ENCODE data around the gene GOLGA8G.
"Not testable (repeated sequence)": the region's sequence is repeated elsewhere in the genome, so short reads cannot be mapped to it uniquely, and the experiment has no call there.

GOLGA8G gene

GRCh38 chr15:28532954-28533353 lies at the start of gene GOLGA8G:
TSS of gene GOLGA8G (minus strand) at chr15:28532971. CDS start at chr15:28532909, 62 bp downstream.
- H3K4me3 Mint-ChIP-seq; intact Hi-C loops (cut with micrococcal nuclease); H3K9me3 Mint-ChIP-seq; H3K27me3 Mint-ChIP-seq; H3K27ac Mint-ChIP-seq; H3K4me1 Mint-ChIP-seq (ENCODE audit: low read depth); H3K36me3 Mint-ChIP-seq (ENCODE audit: low read depth): not testable (repeated sequence)

GRCh38 chr15:28573351-28573750 lies 40.6 kb upstream of the GOLGA8G start:
- H3K27me3 Mint-ChIP-seq; H3K4me3 Mint-ChIP-seq; H3K9me3 Mint-ChIP-seq; H3K27ac Mint-ChIP-seq; intact Hi-C loops (cut with micrococcal nuclease); H3K4me1 Mint-ChIP-seq (ENCODE audit: low read depth); H3K36me3 Mint-ChIP-seq (ENCODE audit: low read depth): not testable (repeated sequence)

- H3K4me1 Mint-ChIP-seq (ENCODE audit: low read depth); H3K27me3 Mint-ChIP-seq; H3K9me3 Mint-ChIP-seq; H3K36me3 Mint-ChIP-seq (ENCODE audit: low read depth); H3K27ac Mint-ChIP-seq; intact Hi-C loops (cut with micrococcal nuclease); H3K4me3 Mint-ChIP-seq: not testable (repeated sequence)
These were observed 20.5 kb upstream of the GOLGA8G start, which contains the start of gene GOLGA6L25 for GRCh38 chr15:28553268-28553667. TSS of gene GOLGA6L25 (plus strand) at chr15:28553568. CDS start at chr15:28553629, 61 bp downstream.

GRCh38 chr15:28515208-28515607 lies 17.6 kb downstream of the GOLGA8G start:
- H3K36me3 Mint-ChIP-seq (ENCODE audit: low read depth); intact Hi-C loops (cut with micrococcal nuclease); H3K4me1 Mint-ChIP-seq (ENCODE audit: low read depth); H3K9me3 Mint-ChIP-seq; H3K27ac Mint-ChIP-seq; H3K27me3 Mint-ChIP-seq; H3K4me3 Mint-ChIP-seq: not testable (repeated sequence)

GRCh38 chr15:28514128-28514527 lies 18.6 kb downstream of the GOLGA8G start:
- H3K9me3 Mint-ChIP-seq; H3K36me3 Mint-ChIP-seq (ENCODE audit: low read depth); H3K27ac Mint-ChIP-seq; H3K4me3 Mint-ChIP-seq; H3K4me1 Mint-ChIP-seq (ENCODE audit: low read depth); intact Hi-C loops (cut with micrococcal nuclease); H3K27me3 Mint-ChIP-seq: not testable (repeated sequence)

GRCh38 chr15:28508217-28508889 lies 24.4 kb downstream of the GOLGA8G start:
- H3K4me1 Mint-ChIP-seq (ENCODE audit: low read depth); intact Hi-C loops (cut with micrococcal nuclease); H3K27me3 Mint-ChIP-seq; H3K4me3 Mint-ChIP-seq; H3K9me3 Mint-ChIP-seq; H3K27ac Mint-ChIP-seq; H3K36me3 Mint-ChIP-seq (ENCODE audit: low read depth): not testable (repeated sequence)

- H3K27me3 Mint-ChIP-seq; H3K4me1 Mint-ChIP-seq (ENCODE audit: low read depth); H3K9me3 Mint-ChIP-seq; H3K4me3 Mint-ChIP-seq; intact Hi-C loops (cut with micrococcal nuclease); H3K36me3 Mint-ChIP-seq (ENCODE audit: low read depth); H3K27ac Mint-ChIP-seq: not testable (repeated sequence)
These were observed 51.4 kb downstream of the GOLGA8G start for GRCh38 chr15:28481340-28481739.

Measured in dendritic cell treated with granulocyte-macrophage colony-stimulating factor and Interleukin-4, amounts not matched to agents 40 ng/mL and 50 ng/mL, for 4 days (primary cell).